Astrocyte (in vitro differentiated cells and primary cell): ENCODE measurements around the gene MAML2.

Experiments used
- EZH2 ChIP-seq: IDR thresholded peaks from 2 replicates; pipeline ENCODE4 v1.6.1; 2012; ENCODE audit warnings: mild to moderate bottlenecking, low read length, inconsistent platforms; ENCODE audit not compliant: insufficient read depth
- TF ChIP-seq, protein P1 (sequence below): IDR thresholded peaks from 2 replicates; pipeline ENCODE4 v1.5.1; 2011; ENCODE audit warnings: low read depth, mild to moderate bottlenecking, inconsistent platforms, low read length, moderate library complexity; ENCODE audit not compliant: insufficient read depth

DNA sequence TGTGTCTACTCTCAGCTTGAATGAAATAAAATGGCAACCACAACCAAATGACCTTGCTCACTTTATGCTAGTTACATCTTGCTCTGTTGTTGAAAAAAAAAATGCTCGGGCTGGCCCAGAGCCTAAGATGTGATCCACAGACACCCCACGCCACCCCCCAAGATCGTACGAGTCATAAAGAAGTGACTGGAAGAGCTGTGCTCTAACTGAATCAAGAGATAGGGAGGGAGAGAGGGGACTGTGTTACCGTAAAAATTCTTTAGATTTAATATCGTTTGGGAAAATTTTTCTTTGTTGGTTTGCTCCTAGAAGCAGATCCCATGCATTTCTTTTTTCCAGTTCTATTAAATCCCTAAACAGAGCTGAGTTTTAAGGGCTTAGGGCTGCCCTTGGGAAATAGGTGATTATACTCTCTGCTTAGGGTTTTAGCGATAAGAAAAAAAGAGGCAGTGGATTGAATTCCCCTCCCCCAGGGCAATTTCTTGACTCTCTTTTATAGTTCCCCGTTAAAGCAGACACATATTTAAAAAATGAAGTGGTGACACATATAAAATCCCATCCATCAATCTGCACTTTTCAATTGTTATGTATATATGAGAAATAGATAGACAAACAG lies 14.5 kb downstream of the MAML2 start:
- TF ChIP-seq, protein P1, sequence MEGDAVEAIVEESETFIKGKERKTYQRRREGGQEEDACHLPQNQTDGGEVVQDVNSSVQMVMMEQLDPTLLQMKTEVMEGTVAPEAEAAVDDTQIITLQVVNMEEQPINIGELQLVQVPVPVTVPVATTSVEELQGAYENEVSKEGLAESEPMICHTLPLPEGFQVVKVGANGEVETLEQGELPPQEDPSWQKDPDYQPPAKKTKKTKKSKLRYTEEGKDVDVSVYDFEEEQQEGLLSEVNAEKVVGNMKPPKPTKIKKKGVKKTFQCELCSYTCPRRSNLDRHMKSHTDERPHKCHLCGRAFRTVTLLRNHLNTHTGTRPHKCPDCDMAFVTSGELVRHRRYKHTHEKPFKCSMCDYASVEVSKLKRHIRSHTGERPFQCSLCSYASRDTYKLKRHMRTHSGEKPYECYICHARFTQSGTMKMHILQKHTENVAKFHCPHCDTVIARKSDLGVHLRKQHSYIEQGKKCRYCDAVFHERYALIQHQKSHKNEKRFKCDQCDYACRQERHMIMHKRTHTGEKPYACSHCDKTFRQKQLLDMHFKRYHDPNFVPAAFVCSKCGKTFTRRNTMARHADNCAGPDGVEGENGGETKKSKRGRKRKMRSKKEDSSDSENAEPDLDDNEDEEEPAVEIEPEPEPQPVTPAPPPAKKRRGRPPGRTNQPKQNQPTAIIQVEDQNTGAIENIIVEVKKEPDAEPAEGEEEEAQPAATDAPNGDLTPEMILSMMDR, result no peak
- no peak for TF ChIP-seq EZH2
